ENCODE results near the gene BEND3. TPM values are rescaled to one million over a fixed set of nuclear protein-coding genes. Genes with fewer than 3 reads are reported as not detected.

The BEND3 gene
- total and polyA plus RNA-seq, 8 donors = 3.8 to 7.8 (median 5.6) TPM

GRCh38 chr6:107019047-107019446, 96.3 kb downstream of the BEND3 start:
- H3K27me3 ChIP-seq = no peaks in the 10 kb centered on the region
- TF ChIP-seq CTCF (IDR thresholded peaks at IDR 0.05) = no peak
- ATAC-seq (no peak), DNase-seq (no peak)
- intact Hi-C loops (cut with DNase I) = no loop called here
- H3K4me1 ChIP-seq = peaks cover 0 to 10% of the 10 kb centered on the region in 2 donors
- no peaks in the 10 kb centered on the region for H3K36me3 ChIP-seq
- no peaks in the 10 kb centered on the region for H3K9me3 ChIP-seq
- H3K4me3 ChIP-seq = no peak overlapping the region
- no peak overlapping the region for H3K27ac ChIP-seq

Other genes with a start within 250 kb of the BEND3 start
- 100 to 1,000 TPM in 1 of 2 donors, 10 to 100 TPM in 1; 54.0 to 158 TPM for gene CD24, start 140.8 kb downstream of the BEND3 start, total RNA-seq
- 100 to 1,000 TPM; 140 to 184 (median 165) TPM for gene CD24, start 140.8 kb downstream of the BEND3 start, polyA plus RNA-seq (ENCODE audit: insufficient read length in 6 of 6)
- gene MTRES1, start 87.3 kb downstream of the BEND3 start, total RNA-seq = 10 to 100 TPM; 14.1 to 15.8 TPM
- 10 to 100 TPM; 22.5 to 29.5 (median 25.2) TPM for gene MTRES1, start 87.3 kb downstream of the BEND3 start, polyA plus RNA-seq (ENCODE audit: insufficient read length in 6 of 6)